Astrocyte (in vitro differentiated cells and primary cell): Measurements from ENCODE around the gene KHK.

ENCODE experiments used
- CTCF ChIP-seq: IDR thresholded peaks from 2 replicates; pipeline ENCODE4 v1.5.1; 2011; ENCODE audit warnings: low read depth, mild to moderate bottlenecking, inconsistent platforms, low read length, moderate library complexity; ENCODE audit not compliant: insufficient read depth
- EZH2 ChIP-seq: IDR thresholded peaks from 2 replicates; pipeline ENCODE4 v1.6.1; 2012; ENCODE audit warnings: mild to moderate bottlenecking, low read length, inconsistent platforms; ENCODE audit not compliant: insufficient read depth

- TF ChIP-seq CTCF (no peak), EZH2 (no peak)
Observed at GRCh38 chr2:27038631-27039339, 47.8 kb upstream of the KHK start.
